GM12891 (cell line): Measurements from ENCODE around the gene ANKS1B.
"Not testable (repeated sequence)": the region's sequence is repeated elsewhere in the genome, so short reads cannot be mapped to it uniquely, and the experiment has no call there.

Experiments
- DNase-seq: peaks from one replicate; pipeline ENCODE4 v3.0.0; 2011; ENCODE audit warnings: low spot score; ENCODE audit not compliant: insufficient read length
- FAIRE-seq: peaks from 2 replicates; lab custom pipeline; 2011; peaks lifted over from hg19 to GRCh38; lab: Jason Lieb, UNC
- PAX5 ChIP-seq: IDR thresholded peaks from 2 replicates; pipeline ENCODE4 v1.6.1; 2011; ENCODE audit warnings: low read length, moderate library complexity, mild to moderate bottlenecking; ENCODE audit not compliant: insufficient read depth, severe bottlenecking
- POLR2A ChIP-seq: IDR thresholded peaks from 2 replicates; pipeline ENCODE4 v1.6.1; 2011; ENCODE audit warnings: low read depth, low read length, control low read depth
- POLR2AphosphoS5 ChIP-seq: IDR thresholded peaks from 2 replicates; pipeline ENCODE4 v1.6.1; 2011; ENCODE audit warnings: low read depth, low read length, control low read depth
- POU2F2 ChIP-seq: IDR thresholded peaks from 2 replicates; pipeline ENCODE4 v1.6.1; 2011; ENCODE audit warnings: low read depth, mild to moderate bottlenecking, control low read depth, low read length, moderate library complexity
- SPI1 ChIP-seq: IDR thresholded peaks from 2 replicates; pipeline ENCODE4 v1.6.1; 2011; ENCODE audit warnings: low read depth, low read length, control low read depth
- TAF1 ChIP-seq: IDR thresholded peaks from 2 replicates; pipeline ENCODE4 v1.6.1; 2011; ENCODE audit warnings: low read depth, low read length, control low read depth

The ANKS1B gene

GRCh38 chr12:99259040-99259934 is 725.4 kb downstream of the ANKS1B start:
- TF ChIP-seq SPI1 (no peak), POU2F2 (no peak), PAX5 (no peak), TAF1 (no peak), POLR2A (no peak), POLR2AphosphoS5 (no peak)
- no peak for FAIRE-seq
- DNase-seq = no peak

- TF ChIP-seq POLR2A (no peak), POU2F2 (no peak), POLR2AphosphoS5 (no peak), TAF1 (no peak), PAX5 (no peak), SPI1 (no peak)
- FAIRE-seq = no peak
- DNase-seq = no peak
Measured at GRCh38 chr12:99257672-99258071, 727.1 kb downstream of the ANKS1B start.

- DNase-seq = no peak
- TF ChIP-seq POLR2A = no peak
- no peak for TF ChIP-seq POLR2AphosphoS5
- TF ChIP-seq TAF1 = no peak
- no peak for TF ChIP-seq PAX5
- TF ChIP-seq POU2F2 = no peak
- no peak for TF ChIP-seq SPI1
- no peak for FAIRE-seq
Measured at GRCh38 chr12:99253068-99253467, 731.7 kb downstream of the ANKS1B start.

GRCh38 chr12:99250091-99250490 is 734.6 kb downstream of the ANKS1B start:
- FAIRE-seq = no peak
- TF ChIP-seq TAF1 = no peak
- no peak for TF ChIP-seq PAX5
- no peak for TF ChIP-seq POLR2A
- DNase-seq = no peak

GRCh38 chr12:99249543-99249942 is 735.2 kb downstream of the ANKS1B start:
- FAIRE-seq = no peak
- no peak for DNase-seq
- TF ChIP-seq POLR2A = no peak
- TF ChIP-seq TAF1 = no peak
- no peak for TF ChIP-seq POU2F2
- no peak for TF ChIP-seq SPI1
- no peak for TF ChIP-seq PAX5
- TF ChIP-seq POLR2AphosphoS5 = no peak

GRCh38 chr12:99237907-99238538 is 746.7 kb downstream of the ANKS1B start:
- DNase-seq, FAIRE-seq: not testable (repeated sequence)

- no peak for FAIRE-seq
- TF ChIP-seq PAX5 (no peak), POLR2AphosphoS5 (no peak), POU2F2 (no peak), TAF1 (no peak)
- no peak for DNase-seq
Measured at GRCh38 chr12:99235381-99235780, 749.4 kb downstream of the ANKS1B start.

GRCh38 chr12:99234702-99235101 is 750.0 kb downstream of the ANKS1B start:
- no peak for FAIRE-seq
- DNase-seq = no peak
- TF ChIP-seq PAX5 = no peak

- FAIRE-seq (no peak), DNase-seq (no peak)
- TF ChIP-seq POLR2AphosphoS5 (no peak), TAF1 (no peak), POLR2A (no peak), POU2F2 (no peak), SPI1 (no peak), PAX5 (no peak)
Measured at GRCh38 chr12:99232324-99232723, 752.4 kb downstream of the ANKS1B start.

- FAIRE-seq (no peak), DNase-seq (no peak)
- no peak for TF ChIP-seq SPI1
- no peak for TF ChIP-seq POU2F2
- no peak for TF ChIP-seq POLR2AphosphoS5
- no peak for TF ChIP-seq PAX5
- TF ChIP-seq TAF1 = no peak
- TF ChIP-seq POLR2A = no peak
Measured at GRCh38 chr12:99231031-99231430, 753.7 kb downstream of the ANKS1B start.
